Uterus (tissue), 4 donors: ENCODE measurements around the gene PIF1. TPM values are rescaled to one million over a fixed set of nuclear protein-coding genes. Genes with fewer than 3 reads are reported as not detected.
"Not testable (repeated sequence)": the region's sequence is repeated elsewhere in the genome, so short reads cannot be mapped to it uniquely, and the experiment has no call there.

Experiments
- DNase-seq, 2 donors: peaks; one replicate each; pipeline ENCODE4 v3.0.0-alpha.2; 2019 to 2020
- H3K27ac ChIP-seq, 2 donors: fragments of 200-600 bp; sonication (generic); 1 replicate in 1 of 2; 2 replicates in 1 of 2; pipeline ENCODE4 v1.5.1; 2016 to 2018
- H3K27me3 ChIP-seq, 2 donors: fragments of 200-600 bp; sonication (generic); one replicate each; pipeline ENCODE4 v1.5.1; 2018 to 2019; ENCODE audit warnings: control low read depth in 1 of 2
- H3K36me3 ChIP-seq, 2 donors: fragments of 200-600 bp; sonication (generic); one replicate each; pipeline ENCODE4 v1.5.1; 2019; ENCODE audit warnings: control low read depth in 1 of 2
- H3K4me1 ChIP-seq, 2 donors: fragments of 200-600 bp; sonication (generic); one replicate each; pipeline ENCODE4 v1.5.1; 2018 to 2019; ENCODE audit warnings: control low read depth in 1 of 2
- H3K4me3 ChIP-seq, 2 donors: fragments of 200-600 bp; sonication (generic); 1 replicate in 1 of 2; 2 replicates in 1 of 2; pipeline ENCODE4 v1.5.1; 2018 to 2019; ENCODE audit warnings: mild to moderate bottlenecking in 1 of 2
- H3K9me3 ChIP-seq, 2 donors: fragments of 200-600 bp; sonication (generic); one replicate each; pipeline ENCODE4 v1.5.1; 2019; ENCODE audit warnings: control low read depth in 1 of 2
- POLR2A ChIP-seq, 2 donors: fragments of 450-650 bp; IDR thresholded peaks; one replicate each; pipeline ENCODE4 v1.6.1; 2016; ENCODE audit warnings: antibody characterized with exemption in 2 of 2, mild to moderate bottlenecking in 1 of 2, moderate library complexity in 1 of 2
- intact Hi-C: fragments of 100-400 bp; cut with DNase I; formaldehyde crosslinking; loops from one replicate; pipeline ENCODE4 v1.15.1; 2023; ENCODE audit warnings: low total_unique reads
- total RNA-seq, 4 donors: library from RNA; depleted of rRNA in 3 of 4; stranded (reverse); fragments of >200 nt in 3 of 4; gene quantifications; one replicate each; pipeline versions ENCODE4 v1.1.0 to v1.2.4, GENCODE V29; 2014 to 2023
- TF ChIP-seq, protein P1 (sequence below), 4 experiments: fragments of 200-600 bp in 2 of 4; fragments of 450-650 bp in 2 of 4; sonication (generic) in 2 of 4; IDR thresholded peaks; one replicate each; pipeline ENCODE4 v1.5.1; 2016 to 2019; ENCODE audit warnings: antibody characterized with exemption in 4 of 4, mild to moderate bottlenecking in 2 of 4, moderate library complexity in 1 of 4
- donor health status: DM: yes; HTN: yes; CAD: no.

Gene PIF1
- total RNA-seq, 4 donors from 2014 or later: 0.24 to 5.5 (median 0.29) TPM; not detected in 1

DNA sequence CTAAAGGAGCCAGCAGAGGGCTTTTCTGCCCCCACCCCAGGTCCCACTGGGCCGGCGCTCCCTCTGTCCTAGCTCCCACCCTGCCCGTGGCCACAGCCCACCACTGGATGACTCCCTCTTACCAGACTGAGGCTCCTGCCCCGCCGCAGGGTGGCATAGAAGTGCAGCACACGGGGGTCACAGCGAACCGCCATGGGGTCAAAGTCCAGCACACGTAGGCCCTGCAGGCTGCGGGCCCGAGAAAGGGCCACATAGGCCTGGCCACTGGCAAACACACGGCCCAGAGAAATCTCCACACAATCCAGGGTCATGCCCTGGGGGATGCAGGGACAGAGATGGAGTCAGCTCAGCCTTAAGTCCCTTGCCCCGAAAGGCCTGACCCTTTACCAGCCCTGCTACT, 9.0 kb downstream of the PIF1 start:
- Histone ChIP-seq H3K27me3 (no peaks in the 10 kb centered on the region), H3K36me3 (no peaks in the 10 kb centered on the region), H3K4me1 (no peaks in the 10 kb centered on the region), H3K4me3 (no peak overlapping the region), H3K27ac (no peak overlapping the region), H3K9me3 (no peaks in the 10 kb centered on the region)
- intact Hi-C loops: no loop called here
- no peak for DNase-seq
- TF ChIP-seq, protein P1, sequence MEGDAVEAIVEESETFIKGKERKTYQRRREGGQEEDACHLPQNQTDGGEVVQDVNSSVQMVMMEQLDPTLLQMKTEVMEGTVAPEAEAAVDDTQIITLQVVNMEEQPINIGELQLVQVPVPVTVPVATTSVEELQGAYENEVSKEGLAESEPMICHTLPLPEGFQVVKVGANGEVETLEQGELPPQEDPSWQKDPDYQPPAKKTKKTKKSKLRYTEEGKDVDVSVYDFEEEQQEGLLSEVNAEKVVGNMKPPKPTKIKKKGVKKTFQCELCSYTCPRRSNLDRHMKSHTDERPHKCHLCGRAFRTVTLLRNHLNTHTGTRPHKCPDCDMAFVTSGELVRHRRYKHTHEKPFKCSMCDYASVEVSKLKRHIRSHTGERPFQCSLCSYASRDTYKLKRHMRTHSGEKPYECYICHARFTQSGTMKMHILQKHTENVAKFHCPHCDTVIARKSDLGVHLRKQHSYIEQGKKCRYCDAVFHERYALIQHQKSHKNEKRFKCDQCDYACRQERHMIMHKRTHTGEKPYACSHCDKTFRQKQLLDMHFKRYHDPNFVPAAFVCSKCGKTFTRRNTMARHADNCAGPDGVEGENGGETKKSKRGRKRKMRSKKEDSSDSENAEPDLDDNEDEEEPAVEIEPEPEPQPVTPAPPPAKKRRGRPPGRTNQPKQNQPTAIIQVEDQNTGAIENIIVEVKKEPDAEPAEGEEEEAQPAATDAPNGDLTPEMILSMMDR (IDR thresholded peaks at IDR 0.05): no peak
- no peak for TF ChIP-seq POLR2A (IDR thresholded peaks at IDR 0.05)

DNA sequence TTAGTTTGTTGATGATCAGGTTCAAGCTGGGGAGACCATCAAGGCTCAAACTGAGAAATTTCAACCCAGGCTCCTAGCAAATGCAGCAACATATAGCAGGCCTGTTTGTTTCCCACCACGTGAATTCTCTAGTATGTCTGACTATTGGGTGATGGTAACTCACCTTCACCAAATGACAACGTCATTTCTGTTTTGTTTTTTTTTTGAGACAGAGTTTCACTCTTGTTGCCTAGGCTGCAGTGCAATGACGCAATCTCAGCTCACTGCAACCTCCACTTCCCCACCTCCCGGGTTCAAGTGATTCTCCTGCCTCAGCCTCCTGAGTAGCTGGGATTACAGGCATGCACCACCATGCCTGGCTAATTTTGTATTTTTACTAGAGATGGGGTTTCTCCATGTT, 10.5 kb downstream of the PIF1 start:
- not testable (repeated sequence) for H3K4me3 ChIP-seq, H3K4me1 ChIP-seq, H3K9me3 ChIP-seq, H3K36me3 ChIP-seq, DNase-seq, H3K27me3 ChIP-seq, H3K27ac ChIP-seq
- intact Hi-C loops: loop anchor here (5.0 kb wide), 1 partner anchor 83 kb away; no protein-coding TSS in a partner anchor

DNA sequence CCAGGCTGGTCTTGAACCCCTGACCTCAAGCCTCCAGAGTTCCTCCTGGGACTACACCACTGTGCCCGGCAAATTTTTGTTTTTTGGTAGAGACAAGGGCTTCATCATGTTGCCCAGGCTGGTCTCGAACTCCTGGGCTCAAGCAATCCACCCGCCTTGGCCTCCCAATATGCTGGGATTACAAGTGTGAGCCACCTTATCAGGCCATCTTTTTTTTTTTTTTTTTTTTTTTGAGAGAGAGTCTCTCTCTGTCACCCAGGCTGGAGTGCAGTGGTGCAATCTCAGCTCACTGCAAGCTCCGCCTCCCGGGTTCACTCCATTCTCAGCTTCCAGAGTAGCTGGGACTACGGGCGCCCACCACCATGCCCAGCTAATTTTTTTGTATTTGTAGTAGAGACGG, 11.2 kb downstream of the PIF1 start:
- H3K27ac ChIP-seq, H3K27me3 ChIP-seq, H3K4me1 ChIP-seq, H3K9me3 ChIP-seq, H3K36me3 ChIP-seq, DNase-seq, H3K4me3 ChIP-seq: not testable (repeated sequence)
- intact Hi-C loops: loop anchor here (5.0 kb wide), 1 partner anchor 82 kb away; no protein-coding TSS in a partner anchor

DNA sequence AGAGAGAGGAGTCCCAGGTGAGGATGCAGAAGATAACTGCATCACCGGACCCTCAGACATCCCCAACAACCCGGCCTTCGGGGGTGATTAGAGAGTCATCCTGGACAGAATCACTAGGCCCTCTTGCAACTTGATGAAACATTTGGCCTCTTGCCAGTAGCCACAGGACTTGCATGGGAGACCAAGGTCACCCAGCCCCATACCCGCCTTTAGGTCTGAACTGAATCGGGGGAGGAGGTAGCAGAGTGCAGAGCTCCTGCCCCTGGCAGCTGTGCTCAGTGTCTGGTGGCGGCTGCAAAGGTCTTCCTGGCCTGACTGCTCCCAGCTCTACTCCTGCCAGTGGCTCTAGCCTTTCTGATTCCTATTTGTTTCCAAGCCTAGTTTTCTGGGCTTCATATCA, 12.4 kb downstream of the PIF1 start:
- TF ChIP-seq POLR2A (IDR thresholded peaks at IDR 0.05): no peak
- TF ChIP-seq, protein P1 (IDR thresholded peaks at IDR 0.05): no peak
- H3K4me1 ChIP-seq: no peaks in the 10 kb centered on the region
- no peaks in the 10 kb centered on the region for H3K27me3 ChIP-seq
- H3K36me3 ChIP-seq: no peaks in the 10 kb centered on the region
- H3K27ac ChIP-seq: no peak overlapping the region
- H3K4me3 ChIP-seq: no peak overlapping the region
- no peak for DNase-seq
- intact Hi-C loops: loop anchor here (5.0 kb wide), 1 partner anchor 81 kb away; no protein-coding TSS in a partner anchor
- H3K9me3 ChIP-seq: no peaks in the 10 kb centered on the region

DNA sequence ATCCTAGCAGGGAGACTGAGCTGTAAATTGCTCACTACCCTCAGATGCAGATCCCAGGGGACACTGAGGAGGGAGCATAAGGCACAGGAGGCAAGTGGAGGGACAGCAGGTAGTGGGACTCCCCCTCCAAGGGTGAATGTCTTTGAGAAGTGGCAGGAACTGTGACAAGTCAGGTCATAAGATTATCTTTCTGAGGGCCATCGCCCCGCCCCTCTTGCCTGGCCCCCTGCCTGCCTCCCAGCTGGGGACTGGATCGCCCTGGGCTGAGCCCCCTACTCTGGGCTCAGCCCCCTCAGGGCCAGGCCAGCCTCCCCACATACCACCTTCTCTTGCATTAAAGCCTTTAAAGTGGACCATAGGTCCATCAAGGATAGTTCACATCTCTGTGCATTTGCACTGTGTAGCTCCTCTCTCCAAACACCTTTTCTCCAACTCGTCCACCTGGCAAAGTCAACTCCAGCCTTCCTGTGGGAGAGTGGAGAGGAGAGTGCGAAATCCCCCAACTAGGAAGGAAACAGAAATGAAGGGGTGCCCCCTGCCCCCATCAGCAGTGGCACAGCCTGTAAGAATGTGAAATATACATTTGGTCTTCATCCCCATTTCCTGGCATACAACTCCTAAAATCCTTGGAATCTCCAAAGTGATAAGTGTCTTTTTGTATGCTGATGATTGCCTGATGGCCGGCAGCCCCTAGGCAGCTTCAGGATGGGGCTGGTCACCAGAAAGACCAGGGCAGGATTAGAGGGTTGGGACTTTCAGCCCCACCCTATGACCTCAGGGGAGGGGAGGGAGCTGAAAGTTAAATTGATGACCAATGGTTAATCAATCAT, 14.7 kb downstream of the PIF1 start:
- Histone ChIP-seq H3K9me3 (no peaks in the 10 kb centered on the region), H3K27ac (peak overlapping the region; percentile 52 to 62), H3K27me3 (no peaks in the 10 kb centered on the region), H3K36me3 (no peaks in the 10 kb centered on the region), H3K4me3 (no peak overlapping the region), H3K4me1 (peaks cover 0 to 10% of the 10 kb centered on the region in 2 donors)
- DNase-seq: no peak
- intact Hi-C loops: loop anchor here (5.0 kb wide), 1 partner anchor 78 kb away; no protein-coding TSS in a partner anchor
- TF ChIP-seq, protein P1 (IDR thresholded peaks at IDR 0.05): no peak
- TF ChIP-seq POLR2A (IDR thresholded peaks at IDR 0.05): no peak
